Airway epithelial cell (primary cell): ENCODE data around the gene KIAA1328. TPM values are rescaled to one million over a fixed set of nuclear protein-coding genes. Genes with fewer than 3 reads are reported as not detected.

Experiments used
- total RNA-seq: library from RNA; depleted of rRNA; stranded (reverse); fragments of >200 nt; gene quantifications from 2 replicates; pipeline ENCODE4 v1.2.3, GENCODE V29; 2015

KIAA1328 gene
- 3.0 and 4.2 TPM in 2 replicates for total RNA-seq

DNA sequence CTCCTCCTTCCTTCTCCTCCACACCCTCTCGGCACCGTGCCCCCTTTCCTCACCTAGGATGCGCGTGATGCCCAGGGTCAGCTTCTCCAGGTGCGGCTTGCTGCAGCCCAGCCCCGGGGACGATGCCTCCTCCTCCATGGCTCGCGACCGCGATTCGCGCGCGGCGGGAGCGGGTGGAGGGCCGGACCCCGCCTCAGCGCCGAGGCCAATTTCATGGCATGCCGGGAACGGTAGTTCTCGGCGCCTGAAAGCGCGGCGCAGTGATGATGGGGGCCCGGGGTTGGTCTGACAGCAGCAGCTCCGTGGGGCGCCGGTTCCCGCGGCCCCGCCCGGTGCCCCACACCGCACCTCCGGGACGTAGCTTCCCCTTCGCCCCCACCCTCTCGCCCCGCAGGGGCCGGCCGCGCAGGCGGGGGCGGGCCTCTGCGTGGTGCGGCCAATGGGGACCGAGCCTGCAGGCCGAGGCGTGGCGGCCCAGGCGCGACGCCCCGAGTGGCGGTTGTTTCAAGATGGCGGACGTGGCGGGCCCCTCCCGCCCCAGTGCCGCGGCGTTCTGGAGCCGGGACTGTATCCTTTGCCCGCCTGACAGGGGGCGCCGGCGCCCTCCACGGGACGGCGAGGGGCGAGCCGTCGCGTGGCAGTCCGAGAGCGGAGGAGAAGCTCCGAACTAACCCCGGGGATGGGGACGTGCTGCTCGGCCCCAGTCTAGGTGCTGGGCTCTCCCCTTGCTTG is at the start of gene KIAA1328, which contains the start of gene TPGS2:
KIAA1328 (plus strand) TSS at position 498 of the 732 bp plus-strand sequence; CDS start at position 510, 12 bp downstream.
TPGS2 (minus strand) TSS at position 373 of the 732 bp plus-strand sequence; CDS start at position 138, 235 bp downstream.

Other genes with a start within 250 kb of the KIAA1328 start
- 121 and 153 TPM in 2 replicates for gene TPGS2, start 125 bp upstream of the KIAA1328 start, total RNA-seq